GM18951 (cell line): ENCODE results near the gene LMX1A.

Experiments used
- POLR2A ChIP-seq: IDR thresholded peaks from 4 replicates; pipeline ENCODE4 v1.6.1; 2011; ENCODE audit warnings: mild to moderate bottlenecking; ENCODE audit not compliant: insufficient read length, insufficient read depth; ENCODE audit errors: extremely low read depth
- in situ Hi-C: fragments of 300-500 bp; cut with MboI; formaldehyde crosslinking; loops from one replicate; pipeline ENCODE4 v1.12.0; 2022; ENCODE audit warnings: low sequenced_read_pairs, mixed read lengths, inconsistent platforms; ENCODE audit not compliant: unreplicated experiment

The LMX1A gene

GRCh38 chr1:165353731-165354671, 2.5 kb downstream of the LMX1A start:
- TF ChIP-seq POLR2A: no peak
- in situ Hi-C loops: no loop called here

DNA sequence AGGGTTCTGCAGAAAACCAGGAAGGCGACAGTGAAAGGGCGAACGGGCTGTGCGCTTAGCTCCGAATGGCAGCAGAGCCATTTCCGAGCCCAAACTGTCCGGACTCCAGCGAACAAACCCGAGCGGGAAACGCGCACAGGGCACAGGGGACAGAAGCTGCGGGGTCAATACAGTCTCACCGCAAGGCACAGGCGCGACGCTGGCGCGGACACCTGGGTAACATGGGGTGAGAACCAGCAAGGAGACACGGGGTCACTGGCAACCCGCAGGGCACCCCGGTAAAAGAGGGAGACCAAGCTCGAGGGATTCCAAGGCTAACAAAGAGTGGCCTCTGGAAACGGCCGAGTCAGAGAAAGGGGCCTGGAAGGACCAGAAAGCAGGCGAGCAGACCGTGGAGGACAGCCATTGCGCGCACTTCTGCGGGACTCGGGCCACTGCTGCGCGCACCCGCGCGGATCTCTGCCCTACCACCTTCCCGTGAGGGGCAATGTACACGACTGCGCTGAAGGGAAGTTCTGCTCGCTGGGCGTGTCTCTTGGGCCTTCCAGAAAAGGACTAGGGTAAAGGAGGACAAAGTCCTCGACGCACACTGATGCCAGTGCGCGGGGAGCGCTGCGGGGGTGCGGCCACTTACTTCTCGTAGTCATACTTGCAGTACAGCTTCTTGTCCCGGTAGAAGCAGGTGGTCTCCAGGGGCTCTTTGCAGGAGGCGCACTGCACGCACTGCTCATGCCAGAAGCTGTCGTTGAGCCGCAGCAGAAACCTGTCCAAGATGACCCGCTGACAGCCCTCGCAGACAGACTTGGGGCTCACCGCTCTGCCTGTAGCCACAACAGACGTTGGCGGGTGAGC, 3.8 kb downstream of the LMX1A start:
- no peak for TF ChIP-seq POLR2A
- in situ Hi-C loops: no loop called here

- TF ChIP-seq POLR2A: no peak
- in situ Hi-C loops: no loop called here
Observed at GRCh38 chr1:165351863-165352441, 4.6 kb downstream of the LMX1A start.

GRCh38 chr1:165350840-165351239, 5.7 kb downstream of the LMX1A start:
- in situ Hi-C loops: no loop called here
- no peak for TF ChIP-seq POLR2A

GRCh38 chr1:165345502-165345901, 11.0 kb downstream of the LMX1A start:
- in situ Hi-C loops: no loop called here
- TF ChIP-seq POLR2A: no peak

- in situ Hi-C loops: no loop called here
- no peak for TF ChIP-seq POLR2A
Observed at GRCh38 chr1:165344736-165345135, 11.8 kb downstream of the LMX1A start.

DNA sequence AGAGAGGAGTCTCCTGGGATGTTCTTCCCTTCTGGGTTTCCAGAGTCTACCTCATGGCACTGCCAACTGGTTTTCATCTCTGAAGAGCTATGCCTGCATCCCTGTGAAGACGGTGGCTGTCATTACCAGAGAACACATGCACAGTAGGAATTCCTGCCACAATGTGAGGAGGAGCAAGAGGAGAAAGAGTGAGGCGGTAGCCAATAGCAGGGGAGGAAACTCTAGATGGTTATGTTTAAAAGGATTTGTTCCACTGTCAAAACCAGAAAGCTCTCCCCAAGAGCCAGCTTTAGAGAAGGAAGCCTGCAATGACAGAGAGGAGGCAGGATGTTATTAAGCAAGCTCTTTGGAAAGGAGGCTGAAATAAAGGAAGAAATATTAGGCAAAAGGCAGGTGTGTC, 12.3 kb downstream of the LMX1A start:
- no peak for TF ChIP-seq POLR2A
- in situ Hi-C loops: no loop called here

- no peak for TF ChIP-seq POLR2A
- in situ Hi-C loops: no loop called here
Observed at GRCh38 chr1:165342587-165342986, 13.9 kb downstream of the LMX1A start.

DNA sequence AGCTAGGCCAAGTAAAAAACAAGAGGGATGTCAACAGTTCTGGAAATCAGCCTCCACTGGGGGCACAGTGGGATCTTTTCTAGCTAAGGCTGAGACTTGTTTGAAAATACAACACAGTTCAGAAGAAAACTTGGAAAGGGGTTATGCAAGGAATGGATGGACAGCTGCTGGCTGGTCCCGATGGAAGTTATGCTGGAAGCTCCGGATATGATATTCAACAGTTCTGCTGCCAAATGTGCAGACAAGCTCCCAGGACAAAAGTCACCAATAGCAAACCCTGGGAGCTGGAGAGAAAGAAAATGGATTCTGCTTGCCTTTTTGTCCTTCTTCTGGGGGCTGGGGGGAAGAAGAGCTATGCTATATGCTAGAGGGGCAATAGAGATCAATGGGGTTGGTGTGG, 14.3 kb downstream of the LMX1A start:
- in situ Hi-C loops: no loop called here

GRCh38 chr1:165339164-165339563, 17.4 kb downstream of the LMX1A start:
- in situ Hi-C loops: no loop called here
- TF ChIP-seq POLR2A: no peak

More for the DNA sequence above, 14.3 kb downstream of the LMX1A start:
- no peak for TF ChIP-seq POLR2A

GRCh38 chr1:165330483-165330882, 26.0 kb downstream of the LMX1A start:
- in situ Hi-C loops: no loop called here
- TF ChIP-seq POLR2A: no peak

- in situ Hi-C loops: no loop called here
- no peak for TF ChIP-seq POLR2A
Observed at GRCh38 chr1:165329104-165329503, 27.4 kb downstream of the LMX1A start.

DNA sequence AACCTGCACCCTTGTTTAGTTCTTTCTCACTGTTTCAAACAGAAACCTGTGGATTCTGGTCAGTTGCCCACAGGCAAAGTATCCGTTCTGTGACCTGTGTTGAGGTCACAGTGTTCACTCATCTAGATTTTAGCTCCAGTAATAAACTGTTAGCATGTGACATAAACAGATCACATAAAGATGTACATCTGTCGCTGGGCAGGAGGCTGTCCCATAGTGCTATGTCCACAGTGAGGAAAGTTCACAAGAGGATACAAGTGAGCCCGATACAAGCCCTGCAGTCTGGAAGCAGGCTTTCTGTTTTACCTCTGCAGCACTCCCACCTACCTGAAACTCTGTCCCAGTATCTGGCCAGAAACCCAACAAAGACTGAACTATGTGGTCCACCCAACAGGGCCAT, 28.4 kb downstream of the LMX1A start:
- in situ Hi-C loops: no loop called here

More for the DNA sequence above, 28.4 kb downstream of the LMX1A start:
- TF ChIP-seq POLR2A: no peak
